ENCODE data around the gene CCDC47.
"Not testable (repeated sequence)": the region's sequence is repeated elsewhere in the genome, so short reads cannot be mapped to it uniquely, and the experiment has no call there.

Gene CCDC47

DNA sequence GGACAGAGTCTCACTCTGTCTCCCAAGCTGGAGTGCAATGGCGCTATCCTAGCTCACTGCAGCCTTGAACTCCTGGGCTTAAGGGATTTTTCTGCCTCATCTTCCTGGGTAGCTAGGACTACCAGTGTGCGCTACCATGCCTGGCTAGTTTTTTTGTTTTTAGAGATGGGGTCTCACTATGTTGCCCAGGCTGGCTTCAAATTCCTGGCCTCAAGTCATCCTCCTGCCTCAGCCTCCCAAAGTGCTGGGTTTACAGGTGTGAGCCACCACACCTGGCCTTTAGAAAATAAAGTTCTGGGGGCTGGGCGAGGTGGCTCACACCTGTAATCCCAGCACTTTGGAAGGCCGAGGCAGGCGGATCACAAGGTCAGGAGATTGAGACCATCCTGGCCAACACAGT lies 53.2 kb downstream of the CCDC47 start:
- DNase-seq, result not testable (repeated sequence)

DNA sequence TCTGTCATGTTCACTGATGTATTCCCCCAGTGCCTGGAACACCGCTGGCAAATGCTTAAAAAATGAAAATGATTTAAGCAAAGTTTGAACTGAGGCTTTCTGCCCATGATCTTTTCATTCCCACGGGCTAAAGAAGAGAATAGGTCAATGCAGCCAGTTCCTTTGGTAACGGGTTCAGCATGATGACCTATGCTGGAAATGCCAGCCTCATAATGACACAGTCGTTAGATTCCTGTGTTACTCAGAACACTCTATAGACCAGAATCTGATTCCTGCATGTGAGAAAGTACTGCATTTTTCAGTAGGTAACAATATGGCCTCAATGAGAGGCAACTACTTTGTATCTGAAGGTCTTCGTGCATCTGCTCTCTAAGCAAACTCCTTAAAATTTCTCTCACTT lies 54.4 kb downstream of the CCDC47 start:
- no peak for DNase-seq

DNA sequence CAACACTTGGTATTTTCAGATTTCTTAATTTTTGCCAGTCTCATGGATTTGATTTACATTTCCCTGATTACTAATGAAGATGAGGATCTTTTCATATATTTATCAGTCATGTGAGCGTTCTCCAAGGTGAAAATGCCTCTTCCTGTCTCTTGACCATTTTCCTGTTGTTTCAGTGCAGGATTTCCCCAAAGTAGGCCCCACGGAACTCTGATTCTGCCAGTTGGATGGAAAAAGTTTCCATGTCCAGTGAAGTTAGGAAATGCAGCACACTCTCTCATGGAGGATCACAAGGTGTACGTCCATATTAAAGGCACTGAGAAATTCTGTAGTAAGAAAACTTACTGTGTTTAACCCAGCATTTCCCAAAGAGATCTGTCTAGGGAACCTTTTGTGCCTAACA lies 57.0 kb downstream of the CCDC47 start:
- DNase-seq, result no peak

DNA sequence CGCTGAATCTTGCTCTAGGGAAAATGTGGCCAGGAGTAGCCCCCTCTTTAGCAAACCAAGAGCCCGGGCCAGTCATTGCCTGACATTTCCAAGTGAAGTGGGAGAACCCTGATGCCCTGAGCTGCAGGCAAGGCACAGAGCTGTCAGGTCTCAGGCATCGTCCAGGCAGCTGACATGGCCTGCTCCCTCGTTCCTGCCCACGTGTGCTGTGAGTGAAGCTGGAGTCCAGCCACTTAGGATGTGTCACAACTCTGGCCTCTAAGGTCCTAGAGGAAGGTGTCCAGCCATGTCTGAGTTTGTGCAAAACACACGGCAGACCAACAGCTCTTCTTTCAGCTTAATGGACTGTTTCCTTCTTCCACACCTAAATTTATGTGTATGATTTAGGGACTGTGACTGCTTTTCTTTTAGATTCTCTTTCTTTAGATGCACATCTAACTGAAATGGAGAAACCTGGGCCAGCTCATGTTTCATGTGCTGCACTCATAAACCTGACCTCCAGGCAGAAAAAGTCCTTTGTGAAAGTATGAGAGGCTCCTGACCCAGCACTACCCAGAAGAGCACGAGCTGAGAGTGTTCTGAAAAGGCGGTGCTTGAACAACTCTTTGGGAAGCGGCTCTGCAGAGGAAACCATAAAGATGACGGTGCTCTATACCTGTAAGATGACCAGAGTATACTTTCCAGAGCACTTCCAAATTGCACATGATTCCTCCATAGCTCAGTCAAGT lies 58.7 kb downstream of the CCDC47 start:
- no peak for DNase-seq

DNA sequence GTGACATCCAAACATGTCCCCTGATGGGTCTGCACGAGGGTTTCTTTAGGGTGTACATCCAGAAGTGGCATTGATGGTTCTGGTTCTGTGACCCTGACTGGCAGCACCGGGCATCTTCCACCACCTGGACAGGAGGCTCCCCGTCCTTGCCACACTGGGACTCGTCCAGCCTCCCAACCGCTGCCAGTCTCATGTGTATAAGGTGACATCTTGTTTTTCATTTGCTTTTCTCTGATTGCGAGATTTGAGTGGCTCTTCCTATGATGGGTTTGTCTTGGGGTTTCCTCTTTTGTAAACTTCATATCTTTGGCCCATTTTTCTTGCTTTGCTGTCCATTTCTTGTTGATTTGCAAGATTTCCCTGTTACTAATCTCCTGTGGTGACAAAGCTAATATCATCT lies 64.3 kb downstream of the CCDC47 start:
- no peak for DNase-seq

DNA sequence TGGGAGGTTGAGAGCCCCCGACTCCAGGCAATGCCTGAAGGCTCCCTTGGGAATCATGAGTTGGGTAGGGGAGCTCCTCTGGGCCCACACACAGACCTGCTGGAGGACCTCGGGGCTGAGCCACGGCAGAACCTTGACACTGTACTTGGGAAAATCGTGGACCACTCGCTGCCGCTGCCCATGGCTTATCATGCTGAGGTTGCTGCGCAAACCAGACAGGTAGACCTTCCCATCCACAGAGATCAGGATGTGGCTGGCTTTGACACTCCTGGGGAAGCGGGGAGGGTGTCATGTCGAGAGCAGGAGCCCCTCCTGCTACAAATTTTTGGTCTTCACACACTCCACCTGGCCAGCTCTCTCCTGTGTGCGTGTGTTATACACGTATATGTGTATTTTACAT lies 66.2 kb downstream of the CCDC47 start:
- no peak for DNase-seq

DNA sequence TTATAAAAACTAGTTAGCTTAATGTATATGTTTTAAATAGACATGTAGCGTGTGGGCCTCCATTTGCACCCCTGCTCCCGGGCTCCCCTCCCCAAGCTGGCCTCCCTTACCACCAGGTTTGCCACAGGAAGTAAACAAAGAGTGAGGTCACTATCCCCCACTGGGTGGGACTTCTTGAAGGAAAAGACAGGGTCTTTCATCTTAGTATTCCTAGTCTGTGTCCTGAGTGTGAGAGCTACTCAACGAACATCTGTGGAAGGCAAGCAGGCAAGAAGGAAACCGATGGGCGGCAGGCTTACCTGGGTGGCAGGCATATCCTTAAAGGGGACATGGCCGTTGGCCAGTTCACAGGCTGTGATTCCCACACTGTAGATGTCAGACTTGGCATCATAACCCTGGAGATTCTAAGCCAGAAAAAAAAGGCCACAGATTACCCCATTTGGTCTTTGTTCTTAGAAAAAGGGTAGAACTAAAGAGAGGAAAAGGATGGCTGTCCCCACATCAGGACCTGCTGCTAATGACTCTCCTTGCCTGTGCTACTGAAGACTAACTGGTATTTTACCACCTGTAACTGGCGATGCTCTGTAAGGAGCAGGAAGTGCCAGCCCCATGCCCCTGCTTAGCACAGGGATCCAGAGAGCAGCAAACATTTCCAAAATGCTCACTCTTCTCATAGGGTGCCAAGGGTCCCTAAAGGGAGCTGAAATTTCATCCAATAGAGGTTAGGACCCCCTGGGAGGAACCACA lies 66.9 kb downstream of the CCDC47 start:
- DNase-seq, result no peak

DNA sequence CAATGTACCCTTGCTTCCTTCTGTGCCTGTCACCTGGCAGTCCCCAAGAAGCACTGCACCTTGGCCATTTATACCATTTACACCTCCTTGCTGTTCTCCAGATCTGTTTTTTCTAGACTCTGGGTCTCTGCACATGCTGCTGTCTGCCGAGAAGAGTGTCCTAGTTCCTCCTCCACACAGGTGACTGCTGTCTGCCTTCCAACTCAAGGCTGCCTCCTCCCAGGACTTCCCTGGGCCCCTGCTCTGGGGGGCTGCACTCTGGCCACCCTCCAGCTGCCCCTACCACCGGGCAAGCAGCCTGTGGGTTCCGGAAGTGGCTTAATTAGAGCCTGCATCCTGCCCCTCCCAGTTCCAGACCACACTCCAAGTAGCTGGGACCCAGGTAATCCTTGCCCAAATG lies 67.7 kb downstream of the CCDC47 start:
- no peak for DNase-seq

DNA sequence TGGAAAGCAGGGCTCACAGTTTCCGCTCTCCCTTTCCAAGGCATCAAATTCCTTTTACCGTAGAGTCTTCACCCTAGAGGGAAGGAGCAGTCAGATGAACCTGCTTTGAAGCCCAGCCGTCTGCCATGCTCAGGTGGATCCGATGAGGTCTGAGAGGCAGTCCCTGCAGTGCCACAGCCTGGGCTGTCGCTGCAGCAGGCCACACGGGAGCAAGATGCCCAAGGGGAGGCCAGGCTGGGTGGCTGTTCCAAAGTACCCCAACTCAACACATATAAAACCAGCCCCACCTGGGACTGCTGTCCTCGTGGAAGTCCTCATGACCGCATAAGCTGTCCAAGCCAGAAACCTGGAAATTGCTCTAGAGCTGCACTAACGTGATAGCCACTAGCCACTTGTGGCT lies 68.6 kb downstream of the CCDC47 start:
- no peak for DNase-seq

DNA sequence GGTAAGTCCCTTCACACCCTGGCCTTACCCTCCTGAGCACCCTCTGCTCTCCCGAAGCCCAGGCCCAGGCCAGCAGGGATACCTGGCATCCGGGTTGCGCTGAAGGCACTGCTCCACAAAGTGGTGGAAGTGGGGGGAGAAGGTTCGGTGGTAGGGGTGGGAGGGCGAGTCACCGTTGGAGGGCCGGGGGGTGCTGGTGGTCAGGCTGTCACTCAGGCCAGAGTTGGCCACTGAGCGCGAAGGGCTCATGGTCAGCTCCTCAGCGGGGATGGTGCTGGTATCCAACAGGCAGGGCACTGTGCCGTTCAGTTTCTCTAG lies 69.2 kb downstream of the CCDC47 start:
- no peak for DNase-seq

DNA sequence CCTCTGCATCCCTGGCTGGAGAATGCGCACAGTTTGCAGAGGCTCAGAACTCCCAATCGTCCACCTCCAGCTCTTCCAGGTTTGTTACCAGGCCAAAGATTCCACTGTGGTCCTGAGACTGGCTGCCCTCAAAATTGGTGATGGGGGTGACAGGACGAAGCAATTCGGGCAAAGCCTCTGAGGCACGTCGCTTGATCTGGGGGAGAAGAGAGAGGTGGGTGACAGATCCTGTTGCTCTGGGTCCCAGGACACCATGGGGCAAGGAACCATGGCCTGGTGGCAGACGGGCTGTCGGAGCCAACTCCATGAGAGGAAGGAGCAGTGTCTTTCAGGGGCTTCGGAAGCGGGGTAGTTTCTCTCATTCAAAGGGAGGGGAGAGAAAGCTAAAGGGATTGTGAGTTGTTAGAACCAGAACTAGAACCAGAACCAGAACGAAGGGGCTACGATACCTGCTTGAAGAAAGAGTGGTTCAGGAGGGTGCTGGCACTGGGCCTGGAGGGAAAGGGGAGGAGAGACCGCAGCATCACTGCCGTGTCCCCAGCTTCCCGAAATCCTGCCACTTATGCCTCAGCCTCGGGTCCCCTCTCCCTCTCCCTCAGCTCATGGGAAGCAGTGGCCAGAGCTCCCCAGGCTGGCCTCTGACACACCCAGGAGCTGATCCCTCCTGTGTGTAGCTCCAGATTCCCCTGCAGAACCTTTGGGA lies 69.7 kb downstream of the CCDC47 start:
- no peak for DNase-seq

DNA sequence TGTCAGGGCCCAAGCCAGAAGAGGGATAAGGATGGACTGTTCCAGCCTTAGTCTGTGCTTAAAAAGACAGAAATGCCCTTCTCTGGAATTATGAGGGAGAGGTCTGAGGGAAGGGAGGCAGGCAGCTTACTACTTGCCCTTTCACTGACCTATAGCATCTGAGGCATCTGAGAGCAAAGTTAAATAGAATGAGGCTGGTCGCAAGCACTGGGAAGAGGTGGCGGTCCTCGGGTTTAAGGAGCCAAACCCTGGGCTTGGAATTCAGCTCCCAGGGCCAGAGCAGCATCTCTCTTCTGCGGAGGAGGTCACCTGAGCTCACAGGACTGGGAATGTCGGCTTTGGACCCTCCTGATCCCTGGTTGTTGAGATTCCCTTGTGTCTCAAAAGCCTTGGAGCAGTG lies 70.4 kb downstream of the CCDC47 start:
- DNase-seq, result no peak

DNA sequence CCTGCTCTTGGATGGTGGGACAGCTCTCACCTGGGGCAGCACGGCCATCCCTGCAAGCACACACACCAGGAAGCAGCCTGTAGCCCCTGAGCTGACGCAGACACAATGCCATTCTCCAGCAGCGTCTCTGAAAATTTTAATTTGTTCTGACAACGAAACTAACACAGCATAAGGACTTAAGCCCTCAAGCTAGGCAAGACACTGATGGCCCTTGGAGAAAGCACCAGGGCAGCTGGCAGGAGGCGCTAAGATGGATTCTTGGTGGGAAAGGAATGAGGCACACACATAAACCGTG lies 70.7 kb downstream of the CCDC47 start:
- no peak for DNase-seq

DNA sequence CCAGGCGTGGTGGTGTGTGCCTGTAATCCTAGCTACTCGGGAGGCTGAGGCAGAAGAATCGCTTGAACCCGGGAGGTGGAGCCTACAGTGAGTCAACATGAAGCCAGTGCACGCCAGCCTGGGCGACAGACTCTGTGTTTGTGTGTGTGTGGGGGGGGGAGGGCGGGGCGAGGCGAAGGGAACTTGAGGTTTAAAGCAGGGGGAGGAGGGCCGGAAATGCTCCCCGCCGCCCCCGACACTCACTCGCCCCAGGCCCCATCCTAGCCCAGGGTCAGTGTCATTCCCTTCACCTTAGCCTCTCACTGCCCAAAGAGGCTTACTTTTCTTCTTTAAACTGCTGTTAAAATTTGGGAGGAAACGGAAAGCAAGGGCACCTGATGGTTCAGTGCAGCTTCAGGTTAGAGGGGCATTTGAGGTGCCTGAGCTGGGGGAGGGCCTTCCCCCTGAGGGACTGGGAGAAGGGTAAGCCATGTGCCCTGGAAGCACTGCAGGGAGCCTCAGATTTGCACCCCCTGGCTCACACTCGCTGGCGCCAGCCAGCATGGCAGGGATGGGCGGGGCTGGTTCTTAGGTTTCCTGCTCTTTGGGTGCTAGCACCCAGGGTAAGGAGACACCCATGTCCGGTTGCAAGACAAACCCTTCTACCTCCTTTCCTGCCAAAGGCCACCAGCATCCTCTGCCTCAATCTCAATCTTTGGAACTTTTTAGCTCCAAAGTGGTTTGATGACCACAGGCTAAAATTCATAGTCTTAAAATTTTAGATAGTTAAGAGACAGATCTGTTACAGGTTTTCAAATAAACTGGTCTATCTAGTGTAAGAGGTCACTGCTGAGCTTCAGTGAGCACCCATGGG lies 71.3 kb downstream of the CCDC47 start:
- DNase-seq, result no peak

DNA sequence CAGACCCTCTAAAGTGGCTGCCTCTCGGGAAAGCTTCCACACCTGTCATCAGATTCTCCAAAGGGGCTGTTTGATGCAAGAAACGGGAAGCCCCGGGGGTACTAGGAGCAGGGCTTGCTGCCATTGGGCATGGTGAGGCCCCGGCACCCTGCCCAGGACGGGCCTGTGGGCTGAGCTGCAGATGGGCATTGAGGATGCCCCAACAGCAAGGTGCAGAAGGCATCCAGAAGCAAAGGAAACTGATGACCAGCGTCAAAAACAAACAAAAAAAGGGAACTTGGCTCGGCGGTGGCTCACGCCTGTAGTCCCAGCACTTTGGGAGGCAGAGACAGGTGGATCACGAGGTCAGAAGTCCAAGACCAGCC lies 72.0 kb downstream of the CCDC47 start:
- DNase-seq, result no peak

DNA sequence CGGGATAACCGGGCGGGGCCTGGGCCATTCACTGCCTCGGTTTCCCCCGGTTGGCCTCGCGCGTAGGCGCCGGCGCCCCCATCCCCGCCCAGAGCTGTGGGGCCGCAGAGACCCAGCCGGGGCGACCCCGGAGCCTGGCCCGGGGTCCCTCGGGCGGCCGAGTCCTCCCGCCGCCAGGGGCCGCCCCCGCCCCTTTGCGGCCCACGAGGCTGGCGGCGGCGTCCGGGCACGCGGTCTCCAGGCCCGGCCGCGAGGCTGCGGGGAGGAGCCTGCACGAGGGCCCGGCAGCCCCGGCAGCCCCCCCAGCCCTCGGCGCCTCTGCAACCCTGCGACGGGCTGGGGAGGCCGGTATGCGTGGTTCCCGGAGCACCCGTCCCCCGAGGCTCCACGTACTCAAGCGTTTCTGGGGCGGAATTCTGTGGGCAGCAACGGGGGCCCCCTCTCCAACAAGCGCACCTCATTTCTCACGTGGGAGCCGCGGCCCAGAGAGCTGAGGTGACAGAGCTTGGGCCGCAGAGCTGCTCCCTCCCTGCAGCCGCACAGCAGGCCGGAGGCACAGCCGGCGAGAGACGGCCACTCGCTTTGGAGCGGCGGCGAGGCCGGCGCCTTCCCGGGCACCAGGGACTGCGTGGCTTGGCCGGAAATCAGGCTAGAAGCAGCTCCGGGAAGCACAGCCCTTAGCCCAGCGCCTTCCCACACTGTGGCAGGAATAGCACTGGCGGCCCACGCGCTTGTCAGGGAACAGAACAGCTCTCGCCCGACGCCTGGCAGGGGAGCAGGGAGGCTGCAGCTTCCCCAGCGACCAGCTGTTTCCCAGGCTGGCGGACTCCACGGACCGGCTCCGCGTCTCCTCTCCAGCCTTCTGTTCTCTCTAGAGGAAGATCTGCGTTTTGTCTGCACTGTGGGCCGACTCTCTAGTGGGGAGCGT lies 72.6 kb downstream of the CCDC47 start:
- DNase-seq, result peak; percentile 62

DNA sequence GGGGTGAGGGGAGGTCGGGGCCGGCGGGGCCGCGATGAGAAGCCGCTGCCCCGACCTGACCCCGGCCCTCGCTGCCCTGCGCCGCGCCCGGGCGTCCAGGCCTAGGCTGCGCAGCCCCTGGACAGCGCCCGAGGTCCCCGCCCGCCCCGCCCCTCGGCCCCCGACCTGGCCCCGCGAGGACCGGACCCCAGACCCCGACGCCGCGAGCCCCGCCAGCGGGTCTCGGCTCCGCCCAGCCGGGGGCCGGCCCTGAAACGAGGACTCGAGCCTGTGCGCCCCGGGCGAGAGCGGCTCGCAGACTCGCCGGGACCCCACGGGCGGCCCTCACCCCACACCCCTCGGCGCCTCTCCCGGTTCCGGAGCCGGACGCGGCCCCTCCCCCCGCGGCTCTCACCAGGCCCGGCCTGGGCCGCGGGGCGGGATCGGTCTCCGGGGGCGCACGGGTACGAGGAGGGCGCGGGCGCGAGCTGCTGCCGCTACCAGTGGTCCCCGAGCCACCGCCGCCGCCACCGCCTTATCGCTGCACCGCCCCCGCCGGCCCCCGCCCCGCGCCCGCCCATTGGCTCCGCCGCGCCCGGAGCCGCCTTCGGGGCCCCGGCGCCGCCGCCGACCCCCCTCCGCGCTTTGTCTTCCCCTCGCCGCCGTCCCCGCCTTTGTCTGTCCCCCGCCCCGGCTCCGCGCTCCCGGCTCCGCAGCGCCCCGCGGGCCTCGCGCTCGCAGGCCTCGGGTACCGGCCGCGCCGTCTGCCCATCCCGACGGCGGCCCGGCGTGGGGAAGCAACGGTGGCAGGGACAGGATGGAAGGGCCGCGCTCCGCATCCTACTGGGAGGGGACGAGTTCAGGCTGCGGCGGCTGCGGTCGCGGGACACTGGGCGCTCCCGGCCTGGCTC lies 73.5 kb downstream of the CCDC47 start, which contains the start of gene LIMD2:
Gene LIMD2, minus strand, starts transcription at position 488 of the 890 bp plus-strand sequence. CDS start 827 bp downstream, outside the sequence.
- peak; percentile 69 for DNase-seq

DNA sequence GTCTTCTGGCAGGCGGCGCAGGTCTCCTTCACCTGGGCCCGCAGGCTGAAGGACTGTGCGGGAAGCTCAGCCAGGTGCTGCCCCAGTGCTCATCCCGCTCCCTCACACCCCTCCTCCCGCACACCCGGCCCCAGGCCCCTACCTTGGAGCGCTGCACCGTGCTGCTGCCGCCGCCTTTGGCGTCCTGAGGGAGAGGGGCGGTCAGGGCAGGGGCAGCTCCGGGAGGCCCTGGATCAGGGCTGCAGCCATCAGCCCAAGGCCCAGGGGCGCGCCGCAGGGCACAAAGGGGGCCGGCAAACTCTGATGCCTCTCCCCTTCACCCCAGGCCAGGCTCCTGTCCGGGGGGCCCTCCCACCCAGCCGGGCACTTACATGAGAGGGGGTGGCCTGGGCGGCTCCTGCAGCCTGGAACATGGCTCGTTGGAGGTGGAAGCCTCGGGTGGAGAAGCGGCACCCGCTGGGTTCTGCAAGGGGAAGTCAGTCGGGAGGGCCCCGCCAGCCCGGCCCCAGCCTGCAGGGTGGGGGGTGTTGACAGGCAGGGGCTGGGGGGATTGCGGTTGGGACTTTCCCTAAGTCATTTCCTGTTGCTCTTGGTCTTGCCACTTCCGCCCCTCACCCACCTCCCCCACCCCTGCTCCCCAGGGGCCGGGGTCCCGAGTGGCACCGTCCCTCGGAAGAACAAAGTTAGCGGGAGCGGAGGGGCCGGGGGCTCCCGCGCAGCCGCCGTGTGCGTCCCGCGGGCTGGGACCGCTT lies 74.3 kb downstream of the CCDC47 start:
- DNase-seq, result peak; percentile 67

DNA sequence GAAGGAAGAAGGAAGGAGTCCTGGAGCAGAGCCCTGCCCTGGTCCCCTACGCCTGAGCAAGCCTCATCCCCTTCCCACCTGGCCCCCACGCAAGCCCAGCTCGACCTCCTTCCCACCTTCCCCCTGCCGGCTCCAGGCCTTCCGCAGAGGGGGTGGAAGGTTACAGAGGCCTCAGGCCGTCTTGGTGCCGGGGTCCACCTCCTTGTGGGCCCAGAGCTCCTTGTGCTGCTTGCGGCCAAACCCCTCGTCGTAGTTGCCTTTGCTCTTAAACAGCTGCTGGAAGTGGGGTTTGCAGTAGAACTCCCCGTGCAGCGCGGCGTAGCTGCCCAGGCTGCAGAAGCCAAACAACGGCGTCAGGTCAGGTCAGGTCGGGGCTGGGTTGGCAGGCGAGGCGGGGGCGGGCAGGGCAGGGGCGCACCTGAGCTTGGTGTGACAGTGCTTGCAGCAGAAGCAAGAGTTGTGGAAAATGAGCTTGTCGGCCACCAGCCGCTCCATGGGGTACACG lies 75.0 kb downstream of the CCDC47 start:
- no peak for DNase-seq
